Smooth muscle cell (in vitro differentiated cells): ENCODE measurements around the gene PSMG3. TPM values are rescaled to one million over a fixed set of nuclear protein-coding genes. Genes with fewer than 3 reads are reported as not detected.

Experiments
- DNase-seq: peaks from one replicate; lab custom pipeline; 2025; ENCODE audit not compliant: unreplicated experiment; lab: John Stamatoyannopoulos, UW
- H2AFZ ChIP-seq: fragments of 200-600 bp; sonication (generic); 2 replicates; pipeline ENCODE4 v1.6.0; 2016; ENCODE audit warnings: antibody characterized with exemption, low read depth, mild to moderate bottlenecking
- H3F3A ChIP-seq: fragments of 200-600 bp; sonication (generic); 2 replicates; pipeline ENCODE4 v1.6.0; 2017; ENCODE audit warnings: antibody characterized with exemption, low read depth
- H3K27ac ChIP-seq: fragments of 200-600 bp; sonication (generic); 2 replicates; pipeline ENCODE4 v1.5.1; 2016; ENCODE audit warnings: low read depth, mild to moderate bottlenecking
- H3K27me3 ChIP-seq: fragments of 200-600 bp; sonication (generic); 2 replicates; pipeline ENCODE4 v1.6.1; 2016; ENCODE audit warnings: low read depth, mild to moderate bottlenecking
- H3K36me3 ChIP-seq: fragments of 200-600 bp; sonication (generic); 2 replicates; pipeline ENCODE4 v1.5.1; 2016; ENCODE audit warnings: low read depth
- H3K4me1 ChIP-seq: fragments of 200-600 bp; sonication (generic); 2 replicates; pipeline ENCODE4 v1.5.1; 2016; ENCODE audit warnings: low read depth
- H3K4me2 ChIP-seq: fragments of 200-600 bp; sonication (generic); 2 replicates; pipeline ENCODE4 v1.6.0; 2016; ENCODE audit warnings: mild to moderate bottlenecking
- H3K4me3 ChIP-seq: fragments of 200-600 bp; sonication (generic); 2 replicates; pipeline ENCODE4 v1.5.1; 2016; ENCODE audit warnings: mild to moderate bottlenecking
- H3K79me2 ChIP-seq: fragments of 200-600 bp; sonication (generic); 2 replicates; pipeline ENCODE4 v1.6.0; 2016; ENCODE audit warnings: low read depth, mild to moderate bottlenecking
- H3K9ac ChIP-seq: fragments of 200-600 bp; sonication (generic); 2 replicates; pipeline ENCODE4 v1.6.0; 2016; ENCODE audit warnings: low read depth
- H3K9me3 ChIP-seq: fragments of 200-600 bp; sonication (generic); replicated peaks from 2 replicates; pipeline ENCODE4 v1.5.1; 2016; ENCODE audit warnings: low read depth
- H4K20me1 ChIP-seq: fragments of 200-600 bp; sonication (generic); 2 replicates; pipeline ENCODE4 v1.6.0; 2016; ENCODE audit warnings: low read depth
- WGBS: methylation state at CpG from one replicate; pipeline ENCODE4 v1.1.7; 2016; ENCODE audit warnings: low lambda C conversion rate; 5-methylcytosine and 5-hydroxymethylcytosine counted together
- polyA plus RNA-seq: library from polyadenylated mRNA; unstranded; fragments of >200 nt; fragmentation: Nextera tagmentation; extraction: Ambion mirVana; gene quantifications from 2 replicates; pipeline ENCODE4 v1.2.1, GENCODE V29; 2016
- total RNA-seq: library from RNA; depleted of rRNA; stranded (reverse); fragments of >200 nt; gene quantifications from 2 replicates; pipeline ENCODE4 v1.2.3, GENCODE V29; 2014
- TF ChIP-seq, protein P1 (sequence below): fragments of 200-600 bp; sonication (generic); IDR thresholded peaks from 2 replicates; pipeline ENCODE4 v1.5.1; 2017; ENCODE audit warnings: borderline replicate concordance, mild to moderate bottlenecking, antibody characterized with exemption; ENCODE audit not compliant: insufficient read depth, poor library complexity, severe bottlenecking

PSMG3 gene
- total and polyA plus RNA-seq, 2 experiments from 2014 or later, result 24.5 to 45.3 TPM

- WGBS, result 95% methylated on average over 26 of the region's 28 CpGs
- Histone ChIP-seq H3K4me2 (no peak overlapping the region), H3K27me3 (no peaks in the 10 kb centered on the region)
These were observed 16.2 kb downstream of the PSMG3 start for GRCh38 chr7:1553512-1554210.

DNA sequence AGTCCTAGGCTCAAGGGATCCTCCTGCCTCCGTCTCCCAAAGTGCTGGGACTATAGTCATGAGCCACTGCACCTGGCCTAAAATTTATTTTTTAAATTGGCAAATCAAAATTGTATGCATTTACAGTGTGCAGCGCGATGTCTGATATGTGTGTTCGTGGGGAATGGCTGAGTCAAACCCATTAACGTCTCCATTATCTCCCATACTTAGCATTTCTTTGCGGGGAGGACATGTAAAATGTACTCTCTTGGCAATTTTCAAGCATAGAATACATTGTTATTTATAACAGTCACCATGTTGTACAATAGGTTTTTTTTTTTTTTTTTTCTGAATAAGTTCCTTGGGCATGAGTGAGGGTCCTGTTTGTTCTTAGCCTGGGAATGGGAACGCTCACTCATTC, 17.6 kb downstream of the PSMG3 start:
- no peaks in the 10 kb centered on the region for H3F3A ChIP-seq
- no peak overlapping the region for H3K4me3 ChIP-seq
- H3K27ac ChIP-seq, result no peak overlapping the region
- WGBS, result 79% methylated on average over 7 of the region's 7 CpGs
- H3K79me2 ChIP-seq, result no peaks in the 10 kb centered on the region
- H4K20me1 ChIP-seq, result no peaks in the 10 kb centered on the region
- H3K9me3 ChIP-seq, result no peaks in the 10 kb centered on the region
- H3K4me1 ChIP-seq, result no peaks in the 10 kb centered on the region
- no peaks in the 10 kb centered on the region for H3K36me3 ChIP-seq
- no peaks in the 10 kb centered on the region for H3K27me3 ChIP-seq
- DNase-seq, result no peak
- no peak overlapping the region for H3K4me2 ChIP-seq
- TF ChIP-seq, protein P1, sequence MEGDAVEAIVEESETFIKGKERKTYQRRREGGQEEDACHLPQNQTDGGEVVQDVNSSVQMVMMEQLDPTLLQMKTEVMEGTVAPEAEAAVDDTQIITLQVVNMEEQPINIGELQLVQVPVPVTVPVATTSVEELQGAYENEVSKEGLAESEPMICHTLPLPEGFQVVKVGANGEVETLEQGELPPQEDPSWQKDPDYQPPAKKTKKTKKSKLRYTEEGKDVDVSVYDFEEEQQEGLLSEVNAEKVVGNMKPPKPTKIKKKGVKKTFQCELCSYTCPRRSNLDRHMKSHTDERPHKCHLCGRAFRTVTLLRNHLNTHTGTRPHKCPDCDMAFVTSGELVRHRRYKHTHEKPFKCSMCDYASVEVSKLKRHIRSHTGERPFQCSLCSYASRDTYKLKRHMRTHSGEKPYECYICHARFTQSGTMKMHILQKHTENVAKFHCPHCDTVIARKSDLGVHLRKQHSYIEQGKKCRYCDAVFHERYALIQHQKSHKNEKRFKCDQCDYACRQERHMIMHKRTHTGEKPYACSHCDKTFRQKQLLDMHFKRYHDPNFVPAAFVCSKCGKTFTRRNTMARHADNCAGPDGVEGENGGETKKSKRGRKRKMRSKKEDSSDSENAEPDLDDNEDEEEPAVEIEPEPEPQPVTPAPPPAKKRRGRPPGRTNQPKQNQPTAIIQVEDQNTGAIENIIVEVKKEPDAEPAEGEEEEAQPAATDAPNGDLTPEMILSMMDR, result no peak
- no peak overlapping the region for H3K9ac ChIP-seq
- no peak overlapping the region for H2AFZ ChIP-seq

More at GRCh38 chr7:1553512-1554210, 16.2 kb downstream of the PSMG3 start:
- no peak for DNase-seq
- H3K27ac ChIP-seq, result no peak overlapping the region
- no peaks in the 10 kb centered on the region for H3K4me1 ChIP-seq
- TF ChIP-seq, protein P1, result no peak
- H3K4me3 ChIP-seq, result no peak overlapping the region
- H3K9ac ChIP-seq, result no peak overlapping the region
- no peaks in the 10 kb centered on the region for H3K36me3 ChIP-seq
- no peaks in the 10 kb centered on the region for H4K20me1 ChIP-seq
- H3F3A ChIP-seq, result no peaks in the 10 kb centered on the region
- no peaks in the 10 kb centered on the region for H3K79me2 ChIP-seq
- no peak overlapping the region for H2AFZ ChIP-seq
- H3K9me3 ChIP-seq, result no peaks in the 10 kb centered on the region

DNA sequence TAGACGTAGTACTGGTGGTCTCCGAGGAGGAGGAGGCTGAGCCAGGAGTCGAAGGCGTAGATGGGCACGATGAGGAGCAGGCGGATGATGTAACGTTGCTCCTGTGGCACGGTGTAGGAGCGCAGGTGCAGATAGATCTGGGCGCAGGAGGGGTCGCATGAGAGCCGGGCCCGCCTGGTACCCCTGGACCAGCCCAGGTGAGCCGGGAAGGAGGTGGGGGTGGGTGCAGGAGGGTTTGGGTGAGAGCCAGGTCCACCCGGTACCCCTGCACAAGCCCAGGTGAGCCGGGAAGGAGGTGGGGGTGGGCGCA, 19.0 kb downstream of the PSMG3 start:
- no peaks in the 10 kb centered on the region for H3F3A ChIP-seq
- no peaks in the 10 kb centered on the region for H3K27me3 ChIP-seq
- no peak overlapping the region for H3K4me2 ChIP-seq
- no peak overlapping the region for H3K9ac ChIP-seq
- DNase-seq, result no peak
- no peaks in the 10 kb centered on the region for H3K36me3 ChIP-seq
- TF ChIP-seq, protein P1, result no peak
- H3K4me1 ChIP-seq, result no peaks in the 10 kb centered on the region
- no peaks in the 10 kb centered on the region for H4K20me1 ChIP-seq
- 94% methylated on average over 9 of the region's 17 CpGs for WGBS
- H3K9me3 ChIP-seq, result no peaks in the 10 kb centered on the region
- H2AFZ ChIP-seq, result no peak overlapping the region
- no peak overlapping the region for H3K4me3 ChIP-seq
- H3K79me2 ChIP-seq, result no peaks in the 10 kb centered on the region
- H3K27ac ChIP-seq, result no peak overlapping the region
